Measurements from ENCODE around the gene CYP17A1.
"Not testable (repeated sequence)": the region's sequence is repeated elsewhere in the genome, so short reads cannot be mapped to it uniquely, and the experiment has no call there.

Gene CYP17A1

DNA sequence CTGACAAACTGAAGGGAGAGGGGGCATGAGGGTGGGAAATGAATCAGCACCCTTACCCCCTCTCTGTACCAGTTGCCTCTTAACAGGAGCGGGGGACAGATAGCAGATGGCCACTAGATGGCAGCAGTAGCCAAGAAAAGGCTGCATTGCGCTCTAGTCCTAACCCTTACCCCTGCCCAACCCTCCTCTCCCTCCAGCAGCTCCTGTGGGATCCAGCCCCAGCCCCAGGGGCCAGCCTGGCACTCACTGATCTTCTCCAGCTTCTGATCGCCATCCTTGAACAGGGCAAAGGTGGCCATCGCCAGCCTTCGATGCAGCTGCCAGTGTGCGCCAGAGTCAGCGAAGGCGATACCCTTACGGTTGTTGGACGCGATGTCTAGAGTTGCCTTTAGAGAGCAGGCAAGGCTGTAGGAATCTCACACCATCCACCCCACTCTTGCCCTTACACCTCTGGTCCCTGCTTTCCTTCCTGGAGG is 2.2 kb downstream of the CYP17A1 start:
- DNase-seq (ENCODE audit: low spot score), result peak; percentile 83

DNA sequence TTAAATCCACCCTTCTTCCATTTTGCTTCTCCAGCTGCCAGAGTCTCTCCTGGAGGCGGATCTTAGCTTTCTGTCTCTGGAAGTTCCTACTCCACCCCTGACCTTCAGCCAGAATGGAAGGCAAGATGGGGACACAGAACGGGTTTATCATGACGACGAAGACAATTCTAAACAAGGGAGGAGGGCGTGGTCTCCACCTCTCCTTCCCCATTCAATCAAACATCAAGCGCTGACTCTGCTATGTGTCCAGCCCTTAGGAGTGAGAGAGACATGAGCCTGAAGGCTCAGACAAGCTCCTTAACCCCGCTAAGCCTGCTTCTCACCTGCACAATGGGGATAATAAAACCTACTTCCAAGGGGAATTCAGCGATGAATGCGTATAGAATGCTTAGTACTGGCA is 3.1 kb downstream of the CYP17A1 start:
- DNase-seq (ENCODE audit: low spot score), result no peak

DNA sequence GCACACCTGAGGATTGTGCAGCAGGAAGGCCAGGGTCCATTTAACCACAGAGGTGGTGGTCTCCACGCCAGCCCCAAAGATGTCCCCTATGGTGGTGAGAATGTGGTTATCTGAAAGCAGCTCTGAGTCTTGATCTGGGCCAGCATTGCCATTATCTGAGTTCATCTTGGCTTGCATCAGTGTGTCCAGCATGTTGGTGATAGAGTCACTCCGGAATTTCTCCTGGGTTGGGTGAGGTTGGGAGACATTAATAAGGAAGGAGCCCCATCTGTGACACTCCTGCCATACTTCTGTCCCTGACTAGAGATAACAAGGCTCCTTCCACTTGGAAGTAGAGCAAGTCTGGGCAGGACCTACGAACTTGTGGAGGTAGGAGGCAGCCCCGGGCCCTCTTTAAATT is 4.2 kb downstream of the CYP17A1 start:
- no peak for DNase-seq (ENCODE audit: low spot score)

DNA sequence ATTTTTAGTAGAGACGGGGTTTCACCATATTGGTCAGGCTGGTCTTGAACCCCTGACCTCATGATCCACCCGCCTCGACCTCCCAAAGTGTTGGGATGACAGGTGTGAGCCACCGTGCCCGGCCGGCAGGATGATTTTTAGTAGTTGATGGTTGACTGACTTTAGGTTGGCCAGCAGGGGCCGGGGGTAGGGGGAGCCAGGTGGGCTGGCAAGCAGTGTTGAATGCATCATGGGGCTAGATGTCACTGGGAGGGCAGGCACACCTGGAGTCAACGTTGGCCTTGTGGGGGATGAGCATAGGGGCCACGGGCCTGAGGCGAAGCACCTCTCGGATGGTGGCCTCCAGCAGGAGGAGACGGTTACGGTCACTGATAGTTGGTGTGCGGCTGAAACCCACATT is 5.0 kb downstream of the CYP17A1 start:
- no peak for DNase-seq (ENCODE audit: low spot score)

DNA sequence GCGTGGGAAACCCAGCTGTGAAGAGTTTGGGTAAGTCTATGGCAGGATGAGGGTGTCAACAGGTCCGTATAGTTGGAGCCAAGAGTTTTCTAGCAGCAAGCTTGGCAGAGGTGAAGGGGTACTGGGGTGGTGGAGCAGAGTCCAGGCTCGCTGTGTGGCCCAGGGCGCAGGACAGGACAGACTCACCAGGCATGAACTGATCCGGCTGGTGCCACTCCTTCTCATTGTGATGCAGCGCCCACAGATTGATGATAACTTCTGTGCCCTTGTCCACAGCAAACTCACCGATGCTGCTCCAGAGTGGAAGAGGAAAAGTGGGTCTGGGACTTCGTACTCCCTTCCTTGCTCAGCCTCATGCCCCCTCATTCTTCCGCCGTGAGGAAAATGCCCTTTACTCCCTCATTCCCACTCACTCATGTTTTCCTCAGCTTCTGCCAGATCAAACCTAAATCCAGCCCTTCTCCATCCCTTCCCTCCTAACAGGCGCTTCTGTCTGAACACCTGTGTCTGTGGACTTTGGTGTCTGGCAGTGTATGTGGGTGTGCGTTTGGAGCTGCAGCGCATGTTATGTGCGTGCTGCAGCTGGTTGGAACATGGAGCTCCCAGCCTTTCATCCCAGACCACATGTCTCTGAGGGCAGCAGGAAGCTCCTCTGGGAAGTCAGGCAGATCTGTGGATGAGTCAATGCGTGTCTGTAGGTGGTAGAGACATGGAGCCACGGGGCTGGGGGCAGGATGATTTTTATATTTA is 5.7 kb downstream of the CYP17A1 start:
- no peak for DNase-seq (ENCODE audit: low spot score)

DNA sequence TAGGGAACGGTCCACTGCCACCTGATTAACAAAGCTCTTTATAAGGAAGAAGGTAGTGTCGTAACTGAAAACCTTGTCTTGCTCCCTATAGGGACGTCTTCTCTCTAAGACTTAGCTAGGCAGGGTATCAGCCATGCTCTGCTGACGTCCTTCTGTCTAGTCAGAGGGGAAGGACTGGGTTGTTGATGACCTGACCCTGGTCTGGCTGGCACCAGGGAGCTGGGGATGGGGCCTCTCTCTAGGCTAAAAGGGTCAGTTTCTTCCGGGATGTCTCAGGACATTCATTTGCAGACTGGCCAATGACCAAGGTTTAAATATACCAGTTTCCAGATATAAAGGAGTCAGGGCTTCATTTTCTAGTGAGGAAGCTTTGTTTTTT is 9.6 kb downstream of the CYP17A1 start:
- no peak for DNase-seq (ENCODE audit: low spot score)

DNA sequence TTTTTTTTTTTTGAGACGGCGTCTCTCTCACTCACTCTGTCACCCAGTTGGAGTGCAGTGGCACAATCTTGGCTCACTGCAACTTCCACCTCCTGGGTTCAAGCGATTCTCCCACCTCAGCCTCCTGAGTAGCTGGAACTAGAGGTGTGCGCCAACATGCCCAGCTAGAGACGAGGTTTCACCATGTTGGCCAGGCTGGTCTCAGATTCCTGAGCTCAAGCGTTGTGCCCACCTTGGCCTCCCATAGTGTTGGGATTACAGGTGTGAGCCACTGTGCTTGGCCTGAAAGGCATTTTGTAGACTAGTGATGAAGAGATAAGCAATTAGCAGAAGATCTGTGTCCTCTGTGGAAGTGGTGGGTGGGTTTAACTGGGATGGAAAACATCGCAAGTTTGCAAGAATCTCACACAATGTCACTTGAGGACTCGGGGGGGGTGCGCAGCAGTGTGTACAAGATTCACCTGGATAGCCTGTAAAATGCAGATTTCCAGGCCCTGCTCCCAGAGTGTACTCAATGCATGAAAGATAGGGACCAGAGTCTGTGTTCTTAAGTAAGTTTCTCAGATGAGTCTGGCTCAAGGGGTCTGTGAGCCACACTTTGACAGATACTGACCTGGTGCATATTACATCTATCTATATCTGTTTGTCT is 10.9 kb downstream of the CYP17A1 start:
- no peak for DNase-seq (ENCODE audit: low spot score)

DNA sequence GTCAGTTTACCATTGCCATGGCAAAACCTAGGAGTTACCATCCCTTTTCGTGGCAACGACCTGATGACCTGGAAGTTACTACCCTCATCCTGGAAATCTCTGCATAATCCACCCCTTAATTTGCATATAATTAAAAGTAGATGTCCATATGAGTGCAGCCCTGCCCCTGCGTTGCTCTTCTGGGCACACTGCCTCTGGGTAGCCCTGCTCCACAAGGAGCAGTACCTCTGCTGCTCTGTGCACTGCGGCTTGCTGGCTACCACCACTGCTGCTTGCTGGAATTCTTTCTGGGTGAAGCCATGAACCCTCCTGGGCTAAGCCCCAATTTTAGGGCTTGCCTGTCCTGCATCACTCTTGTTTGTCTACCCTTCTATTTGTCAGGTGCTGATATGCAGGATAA is 12.5 kb downstream of the CYP17A1 start:
- DNase-seq (ENCODE audit: low spot score), result no peak

DNA sequence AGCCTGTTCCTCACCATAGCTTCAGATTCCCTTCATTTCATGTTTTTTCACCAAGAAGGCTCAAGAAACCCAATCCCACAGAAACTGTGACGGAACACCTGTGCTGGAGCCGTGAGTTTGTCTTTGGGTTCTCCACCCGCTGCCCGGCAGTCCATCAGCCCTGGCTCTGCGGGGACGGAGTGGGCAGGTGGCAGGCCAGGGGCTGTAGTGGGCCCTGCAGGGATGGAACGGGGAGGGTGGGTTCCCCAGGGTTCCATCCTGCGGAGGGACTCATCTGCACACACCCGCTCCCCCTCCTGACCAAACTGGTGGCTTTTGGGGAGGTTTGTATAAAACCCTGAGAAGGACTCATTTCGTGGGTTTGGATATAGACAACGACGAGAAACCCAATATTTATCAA is 15.0 kb downstream of the CYP17A1 start:
- DNase-seq (ENCODE audit: low spot score), result no peak

DNA sequence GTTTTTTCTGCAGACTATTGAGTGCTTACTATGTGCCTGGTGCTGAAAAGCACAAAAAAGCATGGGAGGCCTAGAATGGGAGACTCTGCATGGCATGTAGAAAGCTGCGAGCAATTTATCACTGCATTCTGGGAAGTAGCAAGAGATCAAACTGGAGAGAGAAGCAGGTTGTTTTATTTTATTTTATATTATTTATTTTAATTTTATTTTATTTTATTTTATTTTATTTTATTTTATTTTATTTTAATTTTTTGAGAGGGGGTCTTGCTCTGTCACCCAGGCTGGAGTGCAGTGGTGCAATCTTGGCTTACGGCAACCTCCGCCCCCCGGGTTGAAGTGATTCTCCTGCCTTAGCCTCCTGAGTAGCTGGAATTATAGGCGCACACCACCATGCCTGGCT is 17.2 kb downstream of the CYP17A1 start:
- not testable (repeated sequence) for DNase-seq (ENCODE audit: low spot score)

DNA sequence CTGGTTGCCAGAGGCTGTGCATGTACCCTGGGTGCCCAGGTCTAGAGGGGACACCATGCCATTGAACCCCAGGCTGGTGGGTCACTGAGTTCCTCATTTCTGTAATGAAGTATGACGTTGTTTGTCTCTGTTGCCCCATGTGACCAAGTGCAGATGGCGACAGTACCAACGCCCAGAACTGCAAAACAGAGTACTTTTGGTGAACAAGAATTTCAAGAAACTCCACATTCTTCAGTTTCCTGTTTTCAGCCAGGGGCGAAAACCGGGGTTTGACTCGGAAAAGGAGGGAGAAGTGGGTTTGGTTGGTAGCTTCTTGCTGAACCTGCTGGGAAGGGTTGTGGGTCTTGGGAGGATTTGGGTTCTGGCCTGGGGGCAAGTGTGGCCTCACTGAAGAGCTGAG is 18.2 kb downstream of the CYP17A1 start:
- DNase-seq (ENCODE audit: low spot score), result no peak

DNA sequence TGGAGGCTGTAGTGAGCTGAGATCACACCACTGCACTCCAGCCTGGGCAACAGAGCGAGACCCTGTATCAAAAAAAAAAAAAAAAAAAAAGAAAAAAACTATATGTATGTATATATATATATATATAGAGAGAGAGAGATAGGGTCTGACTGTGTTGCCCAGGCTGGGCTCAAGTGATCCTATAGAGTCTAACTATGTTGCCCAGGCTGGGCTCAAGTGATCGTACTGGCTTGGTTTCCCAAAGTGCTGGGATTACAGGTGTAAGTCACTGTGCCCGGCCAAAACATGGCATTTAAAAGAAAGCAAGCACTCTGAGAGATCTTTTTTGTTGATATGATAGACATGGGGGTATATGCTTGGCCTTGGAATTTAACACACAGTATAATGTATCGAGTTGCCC is 20.0 kb downstream of the CYP17A1 start:
- DNase-seq (ENCODE audit: low spot score), result no peak

DNA sequence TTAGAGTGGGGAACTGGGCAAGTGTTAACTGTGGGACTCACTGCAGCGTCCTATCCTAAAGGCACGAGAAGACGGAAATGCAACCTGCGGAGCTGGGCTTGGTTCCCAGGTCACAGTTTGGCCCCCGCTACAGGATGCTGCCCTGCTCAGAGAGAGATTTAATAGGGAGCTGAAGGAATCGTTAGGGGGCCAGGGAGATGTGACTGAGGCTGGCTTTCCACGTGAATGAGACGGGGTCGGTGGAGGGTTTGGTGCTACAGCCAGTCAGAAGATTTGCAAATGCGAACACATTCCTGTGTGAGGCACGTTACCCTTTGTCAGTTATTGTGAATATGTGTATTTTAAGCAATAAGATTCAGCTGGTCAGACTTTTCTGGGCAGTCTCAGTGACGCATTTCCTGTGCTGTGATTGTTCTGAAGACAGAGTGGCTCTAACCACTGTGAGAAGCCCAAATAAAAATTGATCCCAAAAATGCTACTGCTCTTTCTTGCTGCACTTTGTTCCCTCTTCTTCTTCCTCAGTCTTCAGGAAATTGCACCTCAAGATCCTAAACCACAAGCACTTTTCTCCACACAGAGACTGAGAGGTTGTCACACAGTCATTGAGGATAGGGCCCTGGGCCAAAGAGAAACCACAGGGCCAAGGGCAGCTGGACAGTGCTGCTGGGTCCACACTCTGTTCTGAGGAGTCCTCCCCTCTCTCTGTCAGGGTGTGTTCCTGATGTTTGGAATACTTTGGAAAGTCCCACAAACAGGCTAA is 21.2 kb downstream of the CYP17A1 start:
- no peak for DNase-seq (ENCODE audit: low spot score)

DNA sequence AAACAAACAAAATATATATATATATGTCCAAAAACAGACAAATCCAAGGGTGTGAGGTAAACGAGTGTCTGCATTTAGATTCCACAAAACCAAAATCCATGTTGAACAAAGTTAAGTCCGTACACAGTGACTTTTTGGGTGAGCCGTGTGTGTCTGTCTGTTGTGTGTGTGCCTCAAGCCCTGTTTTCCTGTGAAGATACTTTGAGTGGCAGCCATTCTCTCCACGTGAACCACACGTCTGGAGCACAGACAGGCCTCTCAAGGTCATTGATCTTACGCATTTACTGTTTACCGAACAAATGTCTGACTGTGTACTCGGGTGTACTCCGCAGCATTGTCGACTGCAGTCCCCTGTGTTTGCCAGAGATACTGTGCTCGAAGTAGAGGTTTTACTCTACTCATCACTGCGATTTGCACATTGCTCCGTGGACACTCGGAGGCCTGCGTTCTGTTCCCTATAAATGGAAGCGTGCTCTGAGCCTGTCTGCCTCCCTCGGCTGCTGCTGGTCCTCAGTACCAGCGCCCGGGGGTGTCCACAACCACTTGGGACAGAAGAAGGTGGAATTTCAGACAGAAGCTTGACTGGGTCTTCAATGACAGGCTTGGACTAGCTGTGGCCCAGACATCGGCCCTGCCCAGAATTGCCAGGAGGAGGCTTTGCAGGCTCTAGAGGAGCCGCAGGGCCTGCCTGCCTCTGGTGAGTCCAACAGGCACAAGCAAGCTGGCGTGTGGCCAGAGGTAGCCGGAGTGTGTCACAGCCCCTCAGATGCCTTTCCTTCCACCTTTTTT is 22.1 kb downstream of the CYP17A1 start:
- DNase-seq (ENCODE audit: low spot score), result no peak

DNA sequence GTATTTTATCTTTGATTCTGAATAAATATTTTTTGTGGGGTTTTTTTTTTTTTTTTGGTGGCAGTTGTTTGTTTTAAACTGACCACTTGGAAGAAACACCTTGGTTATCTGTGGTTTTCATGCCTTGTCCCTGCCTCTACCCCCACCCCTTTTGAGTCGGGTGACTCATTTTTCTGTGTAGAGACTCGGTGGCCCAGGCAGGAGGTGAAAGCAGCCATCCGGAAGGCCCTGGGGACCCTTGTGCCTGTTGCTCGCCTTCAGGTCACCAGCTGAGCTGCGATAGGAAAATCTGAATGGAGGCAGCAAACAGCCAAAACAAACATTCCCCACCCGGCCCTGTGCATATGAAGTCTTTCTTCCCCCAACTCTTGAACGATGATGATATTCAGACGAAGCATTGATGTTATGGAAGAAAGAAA is 22.8 kb downstream of the CYP17A1 start:
- DNase-seq (ENCODE audit: low spot score), result no peak

DNA sequence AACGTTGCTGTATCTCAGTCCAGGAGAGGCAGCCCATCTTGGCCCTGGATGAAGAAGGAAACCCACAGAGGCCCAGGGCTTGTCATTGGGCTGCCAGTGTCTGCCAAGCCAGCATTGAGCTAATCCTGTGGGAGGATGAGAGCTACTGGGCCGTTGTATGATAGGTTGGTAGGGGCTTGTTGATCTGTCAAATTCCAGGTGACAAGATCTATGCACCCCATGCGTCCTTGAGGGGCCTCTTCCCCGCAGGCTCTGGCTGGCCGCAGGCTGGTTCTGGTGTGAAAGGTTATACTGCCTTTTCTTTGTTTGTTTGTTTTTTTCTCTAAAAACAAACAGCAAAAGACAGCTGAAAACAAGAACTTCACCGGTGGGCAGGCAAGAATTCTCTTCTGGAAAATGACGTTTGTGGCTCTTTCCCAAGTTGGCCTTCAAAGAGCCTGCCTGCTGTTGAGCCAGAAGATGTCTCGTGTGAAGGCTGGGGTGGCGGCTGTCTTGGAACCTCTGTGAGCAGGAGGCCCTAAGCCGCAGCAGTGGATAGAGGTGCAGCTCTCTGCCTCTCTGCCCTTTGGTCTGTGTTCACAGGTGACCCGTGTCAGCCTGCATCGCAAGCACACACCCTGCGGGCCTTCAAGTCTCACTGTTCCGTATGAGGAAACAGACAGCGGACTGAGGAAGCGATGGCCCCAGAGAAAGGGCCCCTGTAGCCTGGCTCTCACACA is 23.3 kb downstream of the CYP17A1 start:
- DNase-seq (ENCODE audit: low spot score), result no peak

DNA sequence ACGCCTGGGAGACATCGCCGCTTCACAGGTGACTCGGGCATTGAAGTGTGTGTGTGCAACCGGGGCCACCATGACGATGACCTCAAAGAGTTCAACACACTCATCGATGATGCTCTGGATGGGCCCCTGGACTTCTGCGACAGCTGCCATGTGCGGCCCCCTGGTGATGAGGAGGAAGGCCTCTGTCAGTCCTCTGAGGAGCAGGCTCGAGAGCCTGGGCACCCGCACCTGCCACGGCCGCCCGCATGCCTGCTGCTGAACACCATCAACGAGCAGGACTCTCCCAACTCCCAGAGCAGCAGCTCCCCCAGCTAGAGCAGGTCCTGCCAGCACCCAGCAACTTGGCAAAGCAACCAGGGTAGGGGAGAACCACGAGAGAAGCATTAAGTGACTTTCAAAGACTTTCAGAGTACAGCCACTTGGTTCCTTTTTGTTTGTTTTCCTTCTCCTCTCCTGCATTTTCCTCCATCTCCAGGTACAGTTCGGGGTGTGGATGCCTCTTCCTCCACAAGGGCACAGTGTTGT is 24.1 kb downstream of the CYP17A1 start:
- no peak for DNase-seq (ENCODE audit: low spot score)

DNA sequence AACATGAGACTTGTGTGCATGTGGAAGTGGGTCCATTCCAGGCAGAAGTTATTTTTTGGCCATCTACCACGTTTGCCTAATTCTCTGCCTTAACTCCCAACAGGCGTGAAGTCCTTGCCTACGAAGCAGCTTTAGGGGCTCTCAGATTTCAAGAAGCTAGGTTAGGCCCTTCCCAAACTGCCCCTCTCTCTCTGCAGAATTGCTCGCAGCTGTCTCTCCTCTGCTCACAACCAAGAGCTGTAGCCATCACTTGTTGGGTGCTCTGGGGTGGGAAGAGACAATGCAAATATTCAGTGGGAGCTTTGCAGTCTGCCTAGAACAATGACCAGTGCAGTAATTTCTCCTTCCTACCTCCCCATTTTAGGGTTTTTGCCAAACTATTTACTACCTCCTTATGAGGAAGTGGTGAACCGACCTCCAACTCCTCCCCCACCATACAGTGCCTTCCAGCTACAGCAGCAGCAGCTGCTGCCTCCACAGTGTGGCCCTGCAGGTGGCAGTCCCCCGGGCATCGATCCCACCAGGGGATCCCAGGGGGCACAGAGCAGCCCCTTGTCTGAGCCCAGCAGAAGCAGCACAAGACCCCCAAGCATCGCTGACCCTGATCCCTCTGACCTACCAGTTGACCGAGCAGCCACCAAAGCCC is 24.9 kb downstream of the CYP17A1 start:
- no peak for DNase-seq (ENCODE audit: low spot score)

DNA sequence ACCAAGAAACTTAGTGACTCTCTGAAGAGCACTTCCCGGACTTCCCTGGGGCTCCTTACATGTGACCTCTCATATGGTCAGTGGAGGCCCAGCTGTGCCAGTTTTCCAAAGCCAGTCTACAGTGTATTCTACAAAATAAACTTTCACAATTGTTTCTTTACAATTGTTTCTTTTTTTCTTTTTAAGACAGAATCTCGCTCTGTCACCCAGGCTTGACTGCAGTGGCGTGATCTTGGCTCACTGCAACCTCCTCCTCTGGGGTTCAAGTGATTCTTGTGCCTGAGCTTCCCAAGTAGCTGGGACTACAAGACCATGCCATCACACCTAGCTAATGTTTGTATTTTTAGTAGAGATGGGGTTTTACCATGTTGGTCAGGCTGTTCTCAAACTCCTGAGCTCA is 25.9 kb downstream of the CYP17A1 start:
- no peak for DNase-seq (ENCODE audit: low spot score)

DNA sequence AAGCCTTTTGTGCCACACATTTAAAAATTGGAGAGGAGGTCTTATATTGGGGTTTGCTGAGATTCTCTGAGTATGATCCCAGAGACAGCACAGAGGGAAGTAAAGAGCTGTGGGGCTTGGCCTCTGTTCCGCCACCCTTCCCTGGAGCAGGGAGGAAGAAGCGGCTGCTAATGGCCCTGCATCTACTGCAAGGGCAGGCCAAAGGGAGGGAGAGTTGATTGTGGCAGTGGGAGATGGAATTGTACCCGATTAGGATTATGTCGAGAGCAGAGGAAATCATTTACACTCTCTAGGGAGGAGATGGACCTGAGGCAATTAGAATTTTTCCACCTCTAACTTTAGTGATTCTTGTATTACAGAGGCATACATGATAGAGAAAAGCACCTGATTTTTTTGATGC is 28.8 kb downstream of the CYP17A1 start:
- DNase-seq (ENCODE audit: low spot score), result no peak

Measured in hematopoietic multipotent progenitor cell treated with erythropoietin and hydrocortisone succinate and interleukin-3 and kit ligand, for 15 days (in vitro differentiated cells).